A204.1 (cell line): ENCODE results near the gene TIMELESS.
"Not testable (repeated sequence)": the region's sequence is repeated elsewhere in the genome, so short reads cannot be mapped to it uniquely, and the experiment has no call there.

Experiments
- FAIRE-seq: peaks from 2 replicates; lab custom pipeline; 2012; peaks lifted over from hg19 to GRCh38; lab: Jason Lieb, UNC

The TIMELESS gene, protein sequence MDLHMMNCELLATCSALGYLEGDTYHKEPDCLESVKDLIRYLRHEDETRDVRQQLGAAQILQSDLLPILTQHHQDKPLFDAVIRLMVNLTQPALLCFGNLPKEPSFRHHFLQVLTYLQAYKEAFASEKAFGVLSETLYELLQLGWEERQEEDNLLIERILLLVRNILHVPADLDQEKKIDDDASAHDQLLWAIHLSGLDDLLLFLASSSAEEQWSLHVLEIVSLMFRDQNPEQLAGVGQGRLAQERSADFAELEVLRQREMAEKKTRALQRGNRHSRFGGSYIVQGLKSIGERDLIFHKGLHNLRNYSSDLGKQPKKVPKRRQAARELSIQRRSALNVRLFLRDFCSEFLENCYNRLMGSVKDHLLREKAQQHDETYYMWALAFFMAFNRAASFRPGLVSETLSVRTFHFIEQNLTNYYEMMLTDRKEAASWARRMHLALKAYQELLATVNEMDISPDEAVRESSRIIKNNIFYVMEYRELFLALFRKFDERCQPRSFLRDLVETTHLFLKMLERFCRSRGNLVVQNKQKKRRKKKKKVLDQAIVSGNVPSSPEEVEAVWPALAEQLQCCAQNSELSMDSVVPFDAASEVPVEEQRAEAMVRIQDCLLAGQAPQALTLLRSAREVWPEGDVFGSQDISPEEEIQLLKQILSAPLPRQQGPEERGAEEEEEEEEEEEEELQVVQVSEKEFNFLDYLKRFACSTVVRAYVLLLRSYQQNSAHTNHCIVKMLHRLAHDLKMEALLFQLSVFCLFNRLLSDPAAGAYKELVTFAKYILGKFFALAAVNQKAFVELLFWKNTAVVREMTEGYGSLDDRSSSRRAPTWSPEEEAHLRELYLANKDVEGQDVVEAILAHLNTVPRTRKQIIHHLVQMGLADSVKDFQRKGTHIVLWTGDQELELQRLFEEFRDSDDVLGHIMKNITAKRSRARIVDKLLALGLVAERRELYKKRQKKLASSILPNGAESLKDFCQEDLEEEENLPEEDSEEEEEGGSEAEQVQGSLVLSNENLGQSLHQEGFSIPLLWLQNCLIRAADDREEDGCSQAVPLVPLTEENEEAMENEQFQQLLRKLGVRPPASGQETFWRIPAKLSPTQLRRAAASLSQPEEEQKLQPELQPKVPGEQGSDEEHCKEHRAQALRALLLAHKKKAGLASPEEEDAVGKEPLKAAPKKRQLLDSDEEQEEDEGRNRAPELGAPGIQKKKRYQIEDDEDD

DNA sequence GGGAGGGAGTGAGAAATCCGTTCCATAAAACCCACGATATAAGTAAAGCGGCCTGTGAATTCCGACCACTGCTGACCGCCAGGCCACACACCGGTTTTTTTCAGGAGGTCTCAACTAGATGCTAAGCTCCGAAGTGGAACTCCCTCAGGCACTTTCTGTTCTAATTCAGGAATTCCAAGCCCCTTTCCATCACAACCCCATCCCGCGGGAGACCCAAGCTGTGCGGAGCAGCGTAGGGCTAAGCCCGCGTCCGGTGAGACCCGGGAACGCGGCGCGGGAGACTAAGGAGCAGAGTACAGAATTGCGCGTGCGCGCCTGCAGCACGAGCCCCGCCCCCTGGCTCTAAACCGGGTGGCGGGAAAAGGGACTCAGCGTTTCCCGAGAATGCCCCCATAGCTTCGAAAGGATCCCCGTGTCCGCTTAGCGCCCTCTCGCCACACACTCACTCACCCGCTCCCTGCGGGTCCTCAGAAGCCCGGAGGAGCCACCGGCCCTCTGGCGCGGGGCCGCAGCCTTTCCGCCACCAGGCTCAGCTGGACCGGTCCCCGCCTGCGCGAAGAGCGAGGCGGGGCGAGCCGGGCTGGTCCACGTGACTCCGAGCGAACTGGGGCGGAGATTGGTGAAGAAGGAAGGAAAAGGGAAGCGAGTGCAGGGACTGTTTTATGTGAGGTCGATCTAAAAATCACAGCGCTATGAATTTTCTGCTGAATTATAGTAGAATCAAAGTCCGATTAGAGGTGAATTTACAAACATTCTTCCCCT is at the start of gene TIMELESS:
TIMELESS (minus strand) TSS at position 567 of the 762 bp plus-strand sequence. CDS start 15,256 bp downstream, outside the sequence.
- peak; percentile 9 for FAIRE-seq

DNA sequence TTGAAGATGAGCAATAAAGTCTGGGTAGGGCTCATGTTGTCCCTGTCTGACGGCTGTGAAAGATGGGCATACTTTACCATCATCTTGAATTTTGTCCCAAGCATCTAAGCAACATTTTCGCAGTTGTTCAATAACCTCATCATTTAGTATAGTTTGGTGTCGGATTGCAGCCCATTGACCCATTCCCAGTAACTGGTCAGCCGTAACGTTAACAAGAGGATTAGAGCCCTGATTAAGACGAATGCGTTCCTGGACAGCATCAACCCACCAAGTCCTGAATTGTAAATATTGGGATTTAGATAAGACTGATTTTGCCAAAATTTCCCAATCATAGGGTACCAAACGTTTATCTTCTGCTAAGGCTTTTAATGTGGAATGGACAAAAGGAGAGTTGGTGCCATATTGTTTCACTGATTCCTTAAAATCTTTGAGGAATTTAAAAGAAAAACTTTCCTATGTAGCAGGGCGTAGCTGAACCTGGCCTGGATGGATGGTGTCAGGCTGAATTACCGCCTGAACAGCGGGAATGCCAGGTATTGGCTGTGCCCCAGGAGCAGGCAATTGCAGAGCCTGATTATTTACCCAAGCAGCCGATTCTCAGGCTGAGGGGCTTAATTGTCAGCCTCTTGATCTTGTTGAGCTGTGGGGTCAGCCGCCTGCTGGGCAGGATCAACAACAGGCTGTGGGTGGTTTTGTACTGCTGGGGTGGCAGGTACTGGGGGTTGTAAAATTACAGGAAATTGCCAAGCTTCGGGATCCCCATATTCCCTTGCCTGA is 49.1 kb upstream of the TIMELESS start:
- FAIRE-seq = not testable (repeated sequence)

DNA sequence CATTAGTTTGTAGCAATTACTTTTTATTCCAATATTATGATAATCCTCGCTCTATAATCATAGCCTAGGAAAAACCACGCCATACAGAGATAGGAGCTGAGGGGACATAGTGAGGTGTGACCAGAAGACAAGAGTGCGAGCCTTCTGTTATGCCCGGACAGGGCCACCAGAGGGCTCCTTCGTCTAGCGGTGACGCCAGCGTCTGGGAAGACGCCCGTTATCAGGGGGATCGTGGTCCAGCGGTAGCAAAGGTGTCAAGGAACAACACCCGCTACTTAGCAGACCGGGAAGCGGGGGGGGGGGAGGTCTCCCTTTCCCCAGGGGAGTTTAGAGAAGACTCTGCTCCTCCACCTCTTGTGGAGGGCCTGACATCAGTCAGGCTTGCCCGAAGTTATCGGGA is 47.5 kb upstream of the TIMELESS start:
- FAIRE-seq = not testable (repeated sequence)

DNA sequence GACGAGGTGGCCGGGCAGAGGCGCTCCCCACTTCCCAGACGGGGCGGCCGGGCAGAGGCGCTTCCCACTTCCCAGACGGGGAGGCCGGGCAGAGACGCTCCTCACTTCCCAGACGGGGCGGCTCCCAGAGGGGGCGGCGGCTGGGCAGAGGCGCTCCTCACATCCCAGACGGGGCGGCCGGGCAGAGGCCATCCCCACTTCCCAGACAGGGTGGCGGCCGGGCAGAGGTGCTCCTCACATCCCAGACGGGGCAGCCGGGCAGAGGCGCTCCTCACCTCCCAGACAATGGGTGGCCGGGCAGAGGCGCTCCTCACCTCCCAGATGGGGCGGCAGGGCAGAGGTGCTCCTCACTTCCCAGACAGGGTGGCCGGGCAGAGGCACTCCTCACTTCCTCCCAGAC is 45.3 kb upstream of the TIMELESS start:
- not testable (repeated sequence) for FAIRE-seq

DNA sequence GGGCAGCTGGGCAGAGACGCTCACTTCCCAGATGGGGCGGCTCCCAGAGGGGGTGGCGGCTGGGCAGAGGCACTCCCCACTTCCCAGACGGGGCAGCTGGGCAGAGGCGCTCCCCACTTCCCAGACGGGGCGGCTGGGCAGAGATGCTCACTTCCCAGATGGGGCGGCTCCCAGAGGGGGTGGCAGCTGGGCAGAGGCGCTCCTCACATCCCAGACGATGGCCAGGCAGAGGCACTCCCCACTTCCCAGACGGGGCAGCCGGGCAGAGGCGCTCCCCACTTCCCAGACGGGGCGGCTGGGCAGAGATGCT is 44.8 kb upstream of the TIMELESS start:
- not testable (repeated sequence) for FAIRE-seq

DNA sequence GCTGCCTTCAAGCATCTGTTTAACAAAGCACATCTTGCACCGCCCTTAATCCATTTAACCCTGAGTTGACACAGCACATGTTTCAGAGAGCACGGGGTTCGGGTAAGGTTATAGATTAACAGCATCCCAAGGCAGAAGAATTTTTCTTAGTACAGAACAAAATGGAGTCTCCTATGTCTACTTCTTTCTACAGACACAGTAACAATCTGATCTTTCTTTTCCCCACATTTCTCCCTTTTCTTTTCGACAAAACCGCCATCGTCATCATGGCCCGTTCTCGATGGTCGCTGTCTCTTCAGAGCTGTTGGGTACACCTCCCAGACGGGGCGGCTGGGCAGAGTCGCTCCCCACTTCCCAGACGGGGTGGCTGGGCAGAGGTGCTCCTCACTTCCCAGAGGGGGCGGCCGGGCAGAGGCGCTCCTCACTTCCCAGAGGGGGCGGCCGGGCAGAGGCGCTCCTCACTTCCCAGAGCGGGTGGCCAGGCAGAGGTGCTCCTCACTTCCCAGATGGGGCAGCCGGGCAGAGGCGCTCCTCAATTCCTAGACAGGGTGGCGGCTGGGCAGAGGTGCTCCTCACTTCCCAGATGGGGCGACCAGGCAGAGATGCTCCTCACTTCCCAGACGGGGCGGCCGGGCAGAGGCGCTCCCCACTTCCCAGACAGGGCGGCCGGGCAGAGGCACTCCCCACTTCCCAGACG is 44.3 kb upstream of the TIMELESS start:
- not testable (repeated sequence) for FAIRE-seq

DNA sequence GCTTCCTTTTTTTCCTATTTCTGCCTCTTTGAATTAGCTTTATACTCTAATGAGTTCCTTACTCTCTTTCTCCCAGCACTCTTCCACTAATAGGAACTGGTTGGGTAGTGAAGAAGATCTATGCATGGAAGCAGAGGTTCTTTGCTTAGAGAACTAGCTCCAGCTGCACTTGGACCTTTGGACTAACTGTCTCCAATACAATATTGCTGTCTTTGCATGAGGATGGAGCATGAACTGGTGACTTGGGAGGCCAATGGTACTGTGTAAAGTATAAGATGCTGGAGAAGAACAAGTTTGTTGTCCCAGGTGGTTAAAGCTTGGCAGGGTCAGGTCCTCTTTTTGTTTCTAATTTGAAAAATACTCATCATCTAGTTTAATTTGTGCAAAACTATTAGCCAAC is 41.1 kb upstream of the TIMELESS start:
- FAIRE-seq = no peak

DNA sequence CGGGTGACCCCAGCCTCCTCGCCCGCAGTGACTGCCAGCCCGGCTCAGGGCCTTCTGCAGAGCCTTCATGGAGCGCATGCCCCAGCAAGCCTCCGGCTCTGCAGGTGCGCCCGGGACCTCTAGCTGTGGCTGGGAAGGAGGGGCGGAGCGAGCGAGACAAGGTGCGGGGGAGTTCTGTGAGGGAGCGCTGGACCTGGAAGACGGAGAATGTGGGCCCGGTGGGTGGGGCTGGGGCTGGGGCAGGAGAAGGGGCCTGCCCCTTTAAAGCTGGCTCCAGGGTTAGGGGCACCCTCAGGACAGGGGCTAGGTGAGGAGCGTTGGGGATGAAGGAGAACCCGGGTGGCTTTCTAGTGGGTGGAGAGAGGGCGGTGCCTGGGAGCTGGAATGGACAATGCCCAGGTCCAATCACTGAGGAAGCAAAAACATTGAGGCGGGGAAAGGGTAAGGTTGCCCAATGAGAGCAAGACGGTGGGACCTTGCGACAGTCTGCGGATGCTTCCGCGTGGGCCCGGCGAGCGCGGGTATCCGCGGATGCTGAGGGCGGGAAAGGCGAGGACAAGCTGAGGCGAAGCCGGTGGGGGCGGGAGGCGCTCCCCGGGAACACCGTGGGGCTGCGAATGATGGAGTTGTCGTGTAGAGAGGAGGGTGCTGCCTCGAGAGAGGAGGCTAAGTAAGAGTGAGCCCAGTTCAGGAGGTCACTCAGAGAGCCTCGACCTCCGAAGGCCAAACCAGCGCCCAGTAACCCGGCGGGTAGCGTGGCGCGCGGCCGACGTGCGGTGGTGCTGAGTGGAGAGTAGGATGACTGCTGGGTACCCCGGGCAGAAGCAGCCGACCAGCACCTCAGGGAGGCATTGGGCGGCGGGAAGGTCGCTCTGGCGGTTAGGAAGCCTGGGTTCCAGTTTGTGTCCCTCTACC is 39.1 kb upstream of the TIMELESS start, which contains the start of gene GLS2:
GLS2 (minus strand) TSS at position 121 of the 915 bp plus-strand sequence; CDS start at position 78, 43 bp downstream.
- FAIRE-seq = no peak

DNA sequence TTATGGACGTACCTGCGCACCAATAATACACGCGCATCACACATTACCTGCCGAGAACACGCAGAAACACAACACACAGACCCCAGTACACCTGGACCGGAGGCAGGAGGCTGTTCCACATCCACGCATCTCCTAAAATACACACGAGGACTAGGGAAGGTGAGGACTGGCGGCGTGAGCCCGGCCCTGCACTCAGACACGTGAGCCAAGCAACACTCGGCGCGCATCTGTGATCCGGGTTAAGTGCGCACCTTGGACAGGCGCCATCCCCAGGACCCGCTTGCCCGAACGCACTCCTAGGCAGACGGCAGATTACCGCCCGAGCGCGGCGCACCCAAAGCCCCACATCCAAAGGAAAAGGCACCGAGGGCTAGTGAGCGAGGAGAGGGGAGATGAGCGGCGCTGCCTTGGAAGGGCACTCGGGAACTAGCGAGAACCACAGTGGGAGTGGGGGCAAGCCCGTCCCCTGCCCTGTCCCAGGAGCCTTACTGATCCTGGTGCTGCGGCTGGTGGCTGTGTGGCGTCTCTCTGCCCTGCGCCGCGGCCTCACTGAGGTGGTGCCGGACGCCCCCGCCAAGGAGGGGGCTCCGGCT is 38.3 kb upstream of the TIMELESS start:
- FAIRE-seq = no peak

DNA sequence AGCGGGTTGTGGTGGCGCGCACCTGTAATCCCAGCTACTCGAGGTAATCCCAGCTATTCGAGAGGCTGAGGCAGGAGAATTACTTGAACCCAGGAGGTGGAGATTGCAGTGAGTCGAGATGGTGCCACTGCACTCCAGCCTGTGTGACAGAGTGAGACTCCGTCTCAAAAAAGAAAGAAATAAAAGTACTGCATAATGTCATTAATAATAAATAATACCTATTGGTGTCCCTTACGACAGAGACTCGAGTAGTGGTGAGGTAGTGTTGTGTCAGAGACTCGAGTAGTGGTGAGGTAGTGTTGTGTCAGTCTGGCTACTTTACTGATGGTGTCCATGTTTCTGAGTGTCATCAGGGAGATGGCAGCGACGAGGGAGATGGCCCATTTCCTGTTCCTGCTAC is 37.5 kb upstream of the TIMELESS start:
- FAIRE-seq = no peak

DNA sequence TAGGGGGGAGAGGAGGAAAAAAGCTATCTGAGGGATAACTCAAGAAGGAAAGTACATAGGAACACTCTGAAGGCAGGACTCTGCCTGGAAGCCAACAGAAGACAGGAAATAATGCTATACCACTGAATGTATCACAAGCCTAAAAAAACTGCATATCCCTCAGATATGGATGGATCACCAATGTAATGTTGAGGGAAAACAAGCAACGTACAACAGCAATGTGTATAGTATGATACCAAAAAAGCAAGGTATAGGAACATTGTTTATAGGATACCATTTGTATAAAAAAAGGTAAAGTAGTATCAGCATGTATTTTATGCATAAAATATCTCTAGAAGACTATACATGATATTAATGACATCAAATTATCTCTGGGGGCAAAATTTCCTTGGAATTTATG is 35.3 kb upstream of the TIMELESS start:
- FAIRE-seq = no peak

DNA sequence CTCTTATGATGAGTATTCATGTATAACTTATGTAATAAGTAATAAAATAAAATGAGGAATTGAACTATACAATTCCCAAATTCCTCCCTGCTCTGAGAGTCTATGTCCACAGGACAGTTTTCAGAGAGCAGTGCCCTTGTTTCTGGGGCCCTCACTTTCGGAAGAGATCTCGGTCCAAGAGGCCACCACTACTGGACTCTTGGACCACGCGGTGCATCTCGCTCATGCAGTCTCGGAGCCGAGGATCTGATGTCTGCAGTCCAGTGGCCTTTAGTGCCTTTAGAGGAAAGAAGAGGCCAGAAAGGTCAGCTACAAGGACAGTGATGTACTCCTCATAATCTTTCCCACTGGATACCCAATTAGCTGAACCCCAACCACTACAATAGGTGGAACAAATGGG is 30.4 kb upstream of the TIMELESS start:
- FAIRE-seq = no peak

DNA sequence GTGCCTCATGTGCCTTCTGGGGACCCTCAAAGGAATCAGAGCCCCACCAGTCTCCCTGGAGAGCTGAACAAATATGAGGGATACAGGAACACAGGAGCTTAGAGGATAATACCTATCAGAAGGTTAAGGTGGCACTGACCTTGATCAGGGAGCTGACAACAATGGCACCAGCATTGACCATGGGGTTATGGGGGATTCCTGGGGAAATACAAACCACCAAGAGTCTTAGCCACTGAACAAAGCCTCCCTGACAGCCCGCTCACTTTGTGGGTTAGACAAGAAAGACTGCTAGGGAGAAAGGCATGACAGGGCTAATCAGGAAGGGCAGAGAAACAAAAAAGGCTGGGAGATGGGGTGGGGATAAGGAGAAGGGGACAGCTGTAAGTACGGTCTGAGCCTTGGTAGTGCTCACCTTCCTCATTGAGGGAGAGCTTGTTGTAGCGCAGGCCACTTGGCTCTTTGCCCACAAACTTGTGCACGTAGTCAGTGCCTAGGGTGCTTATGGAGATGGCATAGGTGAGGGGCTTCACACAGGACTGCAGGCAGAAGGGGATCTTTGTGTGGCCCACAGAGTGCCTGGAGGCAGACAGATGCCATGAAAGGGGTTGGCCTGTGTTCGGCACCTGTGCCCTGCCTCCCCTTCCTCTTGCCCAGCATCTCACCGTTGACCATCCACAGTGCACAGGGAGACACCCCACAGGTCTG is 28.4 kb upstream of the TIMELESS start:
- FAIRE-seq = no peak

DNA sequence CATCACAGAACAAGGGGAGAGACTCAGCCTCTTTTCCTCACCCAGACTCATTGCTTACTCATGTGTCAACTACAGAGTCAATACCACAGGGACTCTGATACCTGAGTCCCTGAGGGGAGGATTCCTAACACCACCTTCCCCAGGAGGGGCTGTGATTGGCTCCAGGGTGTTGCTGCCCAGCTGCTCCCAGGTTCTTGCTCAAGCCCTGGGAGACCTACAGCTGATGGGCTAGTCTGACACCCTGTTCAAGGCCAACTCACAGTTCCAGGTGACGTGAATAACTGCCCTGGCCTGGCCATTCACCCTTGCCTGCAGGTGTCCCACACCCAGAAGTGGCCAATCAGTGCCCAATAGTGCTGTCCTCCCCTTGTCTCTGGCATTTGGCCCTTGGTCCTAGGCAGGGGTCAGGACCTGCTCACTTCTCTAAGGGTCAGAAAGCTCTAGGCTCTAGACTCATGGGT is 27.8 kb upstream of the TIMELESS start:
- FAIRE-seq = no peak

DNA sequence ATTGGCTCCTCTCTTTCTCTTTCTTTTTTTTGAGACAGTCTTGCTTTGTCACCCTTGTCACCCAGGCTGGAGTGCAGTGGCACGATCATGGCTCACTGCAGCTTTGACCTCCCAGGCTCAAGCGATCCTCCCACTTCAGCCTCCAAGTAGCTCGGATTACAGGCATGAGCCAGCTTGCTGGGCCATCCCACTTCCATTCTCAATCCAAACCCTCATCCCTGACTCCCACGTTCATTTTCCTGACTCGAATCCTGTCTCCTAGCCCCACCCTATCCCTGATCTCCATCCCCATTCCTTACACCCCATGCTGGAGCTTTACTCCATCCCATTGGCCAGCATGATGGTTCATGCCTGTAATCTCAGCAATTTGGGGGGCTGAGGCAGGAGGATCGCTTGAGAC is 26.9 kb upstream of the TIMELESS start:
- FAIRE-seq = no peak

DNA sequence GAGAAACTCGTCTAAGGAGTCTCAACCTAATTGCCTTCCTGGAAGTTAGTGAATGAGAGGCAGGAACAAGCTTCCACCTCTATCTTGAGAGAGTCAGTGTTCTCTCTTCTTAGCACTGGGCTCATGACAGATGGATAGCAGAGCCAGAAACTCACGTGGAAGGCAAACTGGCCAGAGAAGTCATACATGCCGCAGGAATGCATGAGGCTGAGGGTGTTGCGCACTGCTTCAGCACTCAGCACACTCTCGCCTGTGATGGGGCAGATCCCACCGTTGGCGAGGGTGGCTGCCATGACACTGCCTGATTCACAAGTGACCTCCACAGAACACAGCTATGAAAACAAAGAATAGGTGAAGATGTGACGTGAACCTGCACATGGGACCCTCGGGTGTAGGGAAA is 25.2 kb upstream of the TIMELESS start:
- no peak for FAIRE-seq

DNA sequence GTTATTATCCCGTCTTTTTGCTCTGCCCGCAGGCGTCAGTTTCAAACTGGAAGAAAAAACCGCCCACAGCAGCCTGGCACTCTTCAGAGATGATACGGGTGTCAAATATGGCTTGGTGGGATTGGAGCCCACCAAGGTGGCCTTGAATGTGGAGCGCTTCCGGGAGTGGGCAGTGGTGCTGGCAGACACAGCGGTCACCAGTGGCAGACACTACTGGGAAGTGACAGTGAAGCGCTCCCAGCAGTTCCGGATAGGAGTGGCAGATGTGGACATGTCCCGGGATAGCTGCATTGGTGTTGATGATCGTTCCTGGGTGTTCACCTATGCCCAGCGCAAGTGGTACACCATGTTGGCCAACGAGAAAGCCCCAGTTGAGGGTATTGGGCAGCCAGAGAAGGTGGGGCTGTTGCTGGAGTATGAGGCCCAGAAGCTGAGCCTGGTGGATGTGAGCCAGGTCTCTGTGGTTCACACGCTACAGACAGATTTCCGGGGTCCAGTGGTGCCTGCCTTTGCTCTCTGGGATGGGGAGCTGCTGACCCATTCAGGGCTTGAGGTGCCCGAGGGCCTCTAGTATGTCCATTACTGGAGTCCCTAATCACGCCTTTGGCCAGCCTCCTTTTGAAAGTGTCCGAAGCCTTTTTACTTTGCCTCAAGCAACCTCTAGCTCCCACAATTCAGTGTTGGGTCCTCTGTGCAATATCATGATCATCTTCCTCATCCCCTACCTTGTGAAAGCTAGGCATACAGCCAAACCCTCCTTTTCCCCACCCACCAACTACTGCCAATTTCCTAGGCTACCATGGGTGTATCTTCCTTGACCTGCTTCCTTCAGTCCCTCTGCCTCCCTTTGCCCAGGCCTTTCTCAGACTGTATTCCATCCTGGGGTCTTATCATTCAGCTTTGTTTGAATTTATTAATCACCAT is 20.0 kb upstream of the TIMELESS start:
- FAIRE-seq = no peak
